H9 (cell line): ENCODE results near the gene ARHGAP11A. TPM values are rescaled to one million over a fixed set of nuclear protein-coding genes. Genes with fewer than 3 reads are reported as not detected.

Experiments
- DNase-seq: peaks from one replicate; pipeline ENCODE4 v3.0.0-alpha.2; 2017
- H2AFZ ChIP-seq: one replicate; pipeline ENCODE4 v1.6.1; 2013; ENCODE audit warnings: mild to moderate bottlenecking, low read length, control low read depth, moderate library complexity
- H2AK5ac ChIP-seq: 2 replicates; pipeline ENCODE4 v1.6.1; 2013; ENCODE audit warnings: low read length, control low read depth, mixed read lengths; ENCODE audit not compliant: insufficient read length
- H2BK120ac ChIP-seq: one replicate; pipeline ENCODE4 v1.6.1; 2013; ENCODE audit warnings: low read depth, mild to moderate bottlenecking, low read length, control low read depth, inconsistent platforms; ENCODE audit not compliant: poor library complexity, severe bottlenecking
- H2BK12ac ChIP-seq: 2 replicates; pipeline ENCODE4 v1.6.1; 2013; ENCODE audit warnings: low read length, control low read depth, mixed read lengths, low read depth; ENCODE audit not compliant: insufficient read length
- H2BK15ac ChIP-seq: 2 replicates; pipeline ENCODE4 v1.6.1; 2013; ENCODE audit warnings: low read depth, low read length, control low read depth
- H2BK20ac ChIP-seq: one replicate; pipeline ENCODE4 v1.6.1; 2013; ENCODE audit warnings: low read depth, mild to moderate bottlenecking, low read length, control low read depth, inconsistent platforms; ENCODE audit not compliant: poor library complexity, severe bottlenecking
- H2BK5ac ChIP-seq: 2 replicates; pipeline ENCODE4 v1.6.1; 2013; ENCODE audit warnings: low read length, control low read depth, mixed read lengths; ENCODE audit not compliant: insufficient read length
- H3K14ac ChIP-seq: 2 replicates; pipeline ENCODE4 v1.6.1; 2013; ENCODE audit warnings: low read length, control low read depth; ENCODE audit not compliant: insufficient read depth
- H3K18ac ChIP-seq: 2 replicates; pipeline ENCODE4 v1.6.1; 2013; ENCODE audit warnings: low read depth, mild to moderate bottlenecking, mixed read lengths, low read length, control low read depth; ENCODE audit not compliant: insufficient read length
- H3K23ac ChIP-seq: 2 replicates; pipeline ENCODE4 v1.6.1; 2013; ENCODE audit warnings: low read length, control low read depth, mixed read lengths, low read depth; ENCODE audit not compliant: insufficient read length
- H3K23me2 ChIP-seq: 2 replicates; pipeline ENCODE4 v1.6.1; 2013; ENCODE audit warnings: low read depth, mild to moderate bottlenecking, mixed read lengths, low read length, control low read depth; ENCODE audit not compliant: insufficient read length, poor library complexity, severe bottlenecking
- H3K27ac ChIP-seq: 2 replicates; pipeline ENCODE4 v1.5.1; 2013; ENCODE audit warnings: low read length, control low read depth, mixed read lengths, low read depth; ENCODE audit not compliant: insufficient read length
- H3K27me3 ChIP-seq: 2 replicates; pipeline ENCODE4 v1.6.1; 2013; ENCODE audit warnings: low read length, control low read depth, inconsistent platforms; ENCODE audit not compliant: insufficient read depth
- H3K4ac ChIP-seq: 2 replicates; pipeline ENCODE4 v1.6.1; 2013; ENCODE audit warnings: low read depth, mild to moderate bottlenecking, control low read depth, inconsistent platforms, low read length, moderate library complexity
- H3K4me1 ChIP-seq: 2 replicates; pipeline ENCODE4 v1.6.1; 2013; ENCODE audit warnings: low read length, control low read depth, inconsistent platforms; ENCODE audit not compliant: insufficient read depth
- H3K4me2 ChIP-seq: 2 replicates; pipeline ENCODE4 v1.6.1; 2013; ENCODE audit warnings: low read length, control low read depth, mixed read lengths; ENCODE audit not compliant: insufficient read length, insufficient read depth
- H3K56ac ChIP-seq: 2 replicates; pipeline ENCODE4 v1.6.1; 2013; ENCODE audit warnings: low read depth, mild to moderate bottlenecking, mixed read lengths, low read length, control low read depth; ENCODE audit not compliant: insufficient read length
- H3K79me1 ChIP-seq: 2 replicates; pipeline ENCODE4 v1.6.1; 2013; ENCODE audit warnings: low read depth, mild to moderate bottlenecking, moderate library complexity, low read length, control low read depth, inconsistent platforms; ENCODE audit not compliant: insufficient read depth, poor library complexity, severe bottlenecking
- H3K79me2 ChIP-seq: 2 replicates; pipeline ENCODE4 v1.6.1; 2013; ENCODE audit warnings: low read length, control low read depth, inconsistent platforms; ENCODE audit not compliant: insufficient read depth
- H3K9ac ChIP-seq: 2 replicates; pipeline ENCODE4 v1.6.1; 2013; ENCODE audit warnings: low read length, control low read depth, mixed read lengths; ENCODE audit not compliant: insufficient read length; ENCODE audit errors: extremely low read depth
- H3K9me3 ChIP-seq: one replicate; pipeline ENCODE4 v1.6.1; 2013; ENCODE audit warnings: low read depth, low read length, inconsistent platforms; ENCODE audit not compliant: control insufficient read depth
- H3T11ph ChIP-seq: one replicate; pipeline ENCODE4 v1.6.1; 2013; ENCODE audit warnings: mild to moderate bottlenecking, low read length, control low read depth, inconsistent platforms
- H4K20me1 ChIP-seq: one replicate; pipeline ENCODE4 v1.6.1; 2013; ENCODE audit not compliant: control insufficient read depth, insufficient read length, insufficient read depth
- H4K5ac ChIP-seq: 2 replicates; pipeline ENCODE4 v1.6.1; 2013; ENCODE audit warnings: low read depth, mild to moderate bottlenecking, mixed read lengths, low read length, control low read depth; ENCODE audit not compliant: insufficient read length
- H4K8ac ChIP-seq: replicated peaks from 2 replicates; pipeline ENCODE4 v1.6.1; 2013; ENCODE audit warnings: low read length, control low read depth, mixed read lengths, low read depth; ENCODE audit not compliant: insufficient read length
- H4K91ac ChIP-seq: 2 replicates; pipeline ENCODE4 v1.6.1; 2013; ENCODE audit warnings: low read depth, mild to moderate bottlenecking, moderate library complexity, mixed read lengths, low read length, control low read depth; ENCODE audit not compliant: insufficient read length
- H3K27ac Mint-ChIP-seq, 3 experiments: 2 replicates in 2 of 3; 3 replicates in 1 of 3; pipeline ENCODE4 v1.8.0; 2020 to 2021; ENCODE audit warnings: mixed read lengths in 3 of 3, mild to moderate bottlenecking in 1 of 3, moderate library complexity in 1 of 3
- H3K27me3 Mint-ChIP-seq: 2 replicates; pipeline ENCODE4 v1.8.0; 2021; ENCODE audit warnings: low read depth, mild to moderate bottlenecking, moderate library complexity, mixed read lengths
- H3K36me3 Mint-ChIP-seq, 3 experiments: 2 replicates in 2 of 3; 3 replicates in 1 of 3; pipeline ENCODE4 v1.8.0; 2020 to 2021; ENCODE audit warnings: low read depth in 3 of 3, mixed read lengths in 3 of 3; ENCODE audit not compliant: insufficient read depth in 1 of 3
- H3K4me1 Mint-ChIP-seq, 2 experiments: 2 replicates each; pipeline ENCODE4 v1.8.0; 2020; ENCODE audit warnings: mixed read lengths in 2 of 2
- H3K4me3 Mint-ChIP-seq, 2 experiments: 2 replicates in 1 of 2; 3 replicates in 1 of 2; pipeline ENCODE4 v1.8.0; 2020 to 2021; ENCODE audit warnings: mild to moderate bottlenecking in 2 of 2, mixed read lengths in 2 of 2, moderate library complexity in 1 of 2
- H3K9me3 Mint-ChIP-seq, 2 experiments: 2 replicates in 1 of 2; 3 replicates in 1 of 2; pipeline ENCODE4 v1.8.0; 2020; ENCODE audit warnings: mild to moderate bottlenecking in 2 of 2, mixed read lengths in 2 of 2, moderate library complexity in 1 of 2
- CTCF ChIP-seq: fragments of 200-600 bp; sonication (generic); conservative IDR thresholded peaks from 3 replicates; pipeline ENCODE4 v1.8.0; 2021; ENCODE audit warnings: antibody characterized with exemption, mild to moderate bottlenecking
- WGBS: extraction: QIAGEN DNeasy Blood & Tissue Kit; methylation state at CpG from one replicate; pipeline ENCODE4 v1.1.7; 2013; ENCODE audit warnings: missing lambda C conversion rate, low lambda C conversion rate, mixed read lengths; ENCODE audit not compliant: insufficient read length; ENCODE audit errors: extremely low coverage; 5-methylcytosine and 5-hydroxymethylcytosine counted together
- total RNA-seq: library from RNA; stranded (reverse); gene quantifications from 2 replicates; pipeline ENCODE4 v1.2.1, GENCODE V29; 2021

Gene ARHGAP11A
- total RNA-seq, 1 experiment from 2014 or later, result 94.4 TPM

DNA sequence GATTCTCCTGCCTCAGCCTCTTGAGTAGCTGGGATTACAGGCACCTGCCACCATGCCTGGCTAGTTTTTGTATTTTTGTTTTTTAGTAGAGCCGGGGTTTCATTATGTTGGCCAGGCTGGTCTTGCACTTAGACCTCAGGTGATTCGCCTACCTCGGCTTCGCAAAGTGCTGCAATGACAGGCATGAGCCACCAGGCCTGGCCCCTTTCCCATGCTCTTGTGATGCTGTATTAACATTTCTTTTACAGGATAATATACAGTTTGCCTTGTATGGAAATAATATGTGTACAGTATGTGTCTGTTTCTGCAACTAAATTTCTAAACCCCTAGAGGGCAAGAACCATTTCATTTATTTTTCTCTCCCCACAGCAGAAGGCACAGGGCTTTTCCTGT lies 64.0 kb downstream of the ARHGAP11A start:
- Histone ChIP-seq H3K23me2 (no peaks in the 10 kb centered on the region), H3K79me2 (no peaks in the 10 kb centered on the region), H3K18ac (no peak overlapping the region), H3K4me2 (no peak overlapping the region), H3T11ph (no peak overlapping the region), H2AFZ (no peak overlapping the region), H3K23ac (no peak overlapping the region), H3K4me1 (no peaks in the 10 kb centered on the region), H3K9ac (no peak overlapping the region), H4K20me1 (no peaks in the 10 kb centered on the region), H4K91ac (no peak overlapping the region), H2BK12ac (no peak overlapping the region), H4K5ac (no peak overlapping the region), H3K9me3 (no peaks in the 10 kb centered on the region), H3K79me1 (no peaks in the 10 kb centered on the region), H2BK15ac (no peak overlapping the region), H3K56ac (no peak overlapping the region), H4K8ac (no peak overlapping the region), H3K27ac (no peak overlapping the region), H2BK5ac (no peak overlapping the region), H2AK5ac (no peak overlapping the region), H3K27me3 (no peaks in the 10 kb centered on the region), H2BK120ac (no peak overlapping the region), H3K14ac (no peak overlapping the region), H3K4ac (no peak overlapping the region), H2BK20ac (no peak overlapping the region)
- H3K27ac Mint-ChIP-seq, result peak overlapping the region in 1 of 3 experiments; percentile 9; a peak in 1 of 7 replicates
- no peaks in the 10 kb centered on the region for H3K27me3 Mint-ChIP-seq
- TF ChIP-seq CTCF, result peak; percentile 48; the same call in 2 of the 3 replicates
- no CpG with 5 or more reads among the region's 4 CpGs for WGBS
- H3K4me1 Mint-ChIP-seq, result peaks cover 10 to 13% of the 10 kb centered on the region in 2 experiments
- H3K9me3 Mint-ChIP-seq, result no peaks in the 10 kb centered on the region
- DNase-seq, result no peak
- no peak overlapping the region for H3K4me3 Mint-ChIP-seq
- peaks cover 0 to 8% (median 2%) of the 10 kb centered on the region in 3 experiments; a peak in 2 of 7 replicates for H3K36me3 Mint-ChIP-seq
